Adrenal gland (tissue), 12 donors: Measurements from ENCODE around the gene ZNF205. TPM values are rescaled to one million over a fixed set of nuclear protein-coding genes. Genes with fewer than 3 reads are reported as not detected.

Experiments
- DNase-seq, 7 donors: peaks; one replicate each; pipeline ENCODE4 v3.0.0-alpha.2; 2019 to 2020
- H3K27ac ChIP-seq, 5 donors: fragments of 200-600 bp; sonication (generic) in 4 of 5; 1 replicate in 3 of 5; 2 replicates in 2 of 5; pipeline versions ENCODE4 v1.5.1 to v1.8.0; 2016 to 2020; ENCODE audit warnings: mild to moderate bottlenecking in 1 of 5
- H3K27me3 ChIP-seq: fragments of 200-600 bp; 2 replicates; pipeline ENCODE4 v1.8.0; 2021
- H3K36me3 ChIP-seq, 2 donors: fragments of 200-600 bp; replicated peaks in 1 of 2; 1 replicate in 1 of 2; 2 replicates in 1 of 2; pipeline versions ENCODE4 v1.5.1 to v1.8.0; 2018 to 2022
- H3K4me1 ChIP-seq, 2 donors: fragments of 200-600 bp; replicated peaks in 1 of 2; 1 replicate in 1 of 2; 2 replicates in 1 of 2; pipeline versions ENCODE4 v1.5.1 to v1.8.0; 2018 to 2021
- H3K4me3 ChIP-seq, 4 donors: fragments of 200-600 bp; sonication (generic) in 3 of 4; one replicate each; pipeline ENCODE4 v1.5.1; 2016 to 2018
- H3K9me3 ChIP-seq, 3 donors: fragments of 200-600 bp; sonication (generic) in 1 of 3; replicated peaks in 1 of 3; 1 replicate in 2 of 3; 2 replicates in 1 of 3; pipeline versions ENCODE4 v1.5.1 to v1.8.0; 2016 to 2021
- POLR2A ChIP-seq, 2 donors: fragments of 450-650 bp; IDR thresholded peaks; one replicate each; pipeline ENCODE4 v1.6.1; 2017; ENCODE audit warnings: antibody characterized with exemption in 2 of 2, mild to moderate bottlenecking in 2 of 2, moderate library complexity in 1 of 2
- WGBS, 4 donors: extraction: QIAGEN DNeasy Blood & Tissue Kit in 2 of 4; methylation state at CpG; one replicate each; pipeline versions ENCODE4 v1.1.5 to v1.1.7; 2013 to 2017; 5-methylcytosine and 5-hydroxymethylcytosine counted together
- intact Hi-C, 2 donors: fragments of 100-400 bp; cut with DNase I; formaldehyde crosslinking; loops; one replicate each; pipeline versions ENCODE4 v1.14.1 to v1.15.0; 2022 to 2023
- polyA plus RNA-seq, 3 donors: library from polyadenylated mRNA; stranded (reverse); fragments of 200-250 nt in 2 of 3; fragments of 350-450 nt in 1 of 3; fragmentation: Illumina TruSeq in 1 of 3; extraction: RNeasy Lipid Tissue Mini Kit (QIAGEN cat#74804) in 1 of 3; gene quantifications; one replicate each; pipeline ENCODE4 v1.2.3, GENCODE V29; 2013 to 2014
- total RNA-seq, 9 donors: library from RNA; depleted of rRNA in 4 of 9; stranded (reverse); fragments of >200 nt in 4 of 9; fragments of 120-200 nt in 1 of 9; fragmentation: NEBNext Ultra II Directional in 1 of 9; extraction: Animal tissue kit (Norgen Biotek cat#: 25700) in 1 of 9; gene quantifications; one replicate each; pipeline versions ENCODE4 v1.1.0 to v1.2.4, GENCODE V29; 2013 to 2023
- TF ChIP-seq, protein P1 (sequence below), 6 experiments: fragments of 450-650 bp in 4 of 6; fragments of 200-600 bp in 2 of 6; sonication (generic) in 1 of 6; IDR thresholded peaks; 1 replicate in 5 of 6; 2 replicates in 1 of 6; pipeline versions ENCODE4 v1.5.1 to v1.8.0; 2016 to 2021; ENCODE audit warnings: antibody characterized with exemption in 6 of 6, mild to moderate bottlenecking in 2 of 6, moderate library complexity in 1 of 6
- donor health status: healthy with polysubstance abuse.
- donor health status: Bipolar disorder and iron deficiency.
- donor health status: DM: yes; HTN: yes; CAD: no.
- donor health status: DM: no; HTN: no; CAD: no.
- donor health status: DM: no; HTN: no; CAD: no.
- donor health status: DM: yes; HTN: yes; CAD: no.

Gene ZNF205
- total and polyA plus RNA-seq, 12 donors: 3.8 to 86.1 (median 15.2) TPM

GRCh38 chr16:3157229-3158025 is 45.0 kb downstream of the ZNF205 start:
- peak overlapping the region; percentile 54 to 97 (median 85) for H3K27ac ChIP-seq
- no peaks in the 10 kb centered on the region for H3K36me3 ChIP-seq
- TF ChIP-seq, protein P1, sequence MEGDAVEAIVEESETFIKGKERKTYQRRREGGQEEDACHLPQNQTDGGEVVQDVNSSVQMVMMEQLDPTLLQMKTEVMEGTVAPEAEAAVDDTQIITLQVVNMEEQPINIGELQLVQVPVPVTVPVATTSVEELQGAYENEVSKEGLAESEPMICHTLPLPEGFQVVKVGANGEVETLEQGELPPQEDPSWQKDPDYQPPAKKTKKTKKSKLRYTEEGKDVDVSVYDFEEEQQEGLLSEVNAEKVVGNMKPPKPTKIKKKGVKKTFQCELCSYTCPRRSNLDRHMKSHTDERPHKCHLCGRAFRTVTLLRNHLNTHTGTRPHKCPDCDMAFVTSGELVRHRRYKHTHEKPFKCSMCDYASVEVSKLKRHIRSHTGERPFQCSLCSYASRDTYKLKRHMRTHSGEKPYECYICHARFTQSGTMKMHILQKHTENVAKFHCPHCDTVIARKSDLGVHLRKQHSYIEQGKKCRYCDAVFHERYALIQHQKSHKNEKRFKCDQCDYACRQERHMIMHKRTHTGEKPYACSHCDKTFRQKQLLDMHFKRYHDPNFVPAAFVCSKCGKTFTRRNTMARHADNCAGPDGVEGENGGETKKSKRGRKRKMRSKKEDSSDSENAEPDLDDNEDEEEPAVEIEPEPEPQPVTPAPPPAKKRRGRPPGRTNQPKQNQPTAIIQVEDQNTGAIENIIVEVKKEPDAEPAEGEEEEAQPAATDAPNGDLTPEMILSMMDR (IDR thresholded peaks at IDR 0.05): no peak
- TF ChIP-seq POLR2A (IDR thresholded peaks at IDR 0.05): peak in 1 of 2 donors; percentile 21
- no peaks in the 10 kb centered on the region for H3K27me3 ChIP-seq
- peak in 6 of 7 donors; percentile 55 to 89 (median 64) for DNase-seq
- peaks cover 0 to 7% of the 10 kb centered on the region in 2 donors for H3K4me1 ChIP-seq
- H3K4me3 ChIP-seq: peak overlapping the region in 2 of 4 donors; percentile 72 to 82
- H3K9me3 ChIP-seq: no peaks in the 10 kb centered on the region
- intact Hi-C loops: no loop called here
- WGBS, 4 donors: 1 to 2% (median 1%) methylated on average over 28 to 59 of the region's 59 CpGs

DNA sequence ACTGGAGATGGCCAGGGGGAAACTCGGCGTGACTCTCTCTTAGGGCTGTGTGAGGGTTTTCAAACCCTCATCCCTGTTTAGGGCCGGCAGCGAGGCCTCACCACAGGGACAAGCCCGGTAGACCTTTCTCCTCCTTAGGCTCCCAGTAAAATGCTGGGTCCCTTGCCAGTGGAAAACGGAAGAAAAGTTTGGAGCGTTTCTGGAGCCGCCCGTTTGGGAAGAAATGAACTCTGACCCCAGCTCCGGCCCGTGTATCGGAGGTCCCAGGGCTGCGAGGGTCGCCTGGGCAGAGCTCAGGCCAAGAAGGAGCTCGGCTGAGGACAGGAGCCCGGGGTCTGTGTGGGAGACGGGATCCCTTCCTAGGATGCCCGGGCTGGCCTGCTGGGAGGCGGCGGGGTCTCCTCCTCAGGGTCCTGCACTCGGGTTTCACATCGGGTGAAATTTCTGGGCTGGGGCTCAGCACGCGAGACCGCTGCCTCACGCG is 45.7 kb downstream of the ZNF205 start:
- H3K9me3 ChIP-seq: no peaks in the 10 kb centered on the region
- peaks cover 0 to 7% of the 10 kb centered on the region in 2 donors for H3K4me1 ChIP-seq
- H3K27me3 ChIP-seq: no peaks in the 10 kb centered on the region
- peak overlapping the region; percentile 17 to 82 (median 68) for H3K4me3 ChIP-seq
- H3K36me3 ChIP-seq: no peaks in the 10 kb centered on the region
- TF ChIP-seq POLR2A (IDR thresholded peaks at IDR 0.05): no peak
- TF ChIP-seq, protein P1 (IDR thresholded peaks at IDR 0.05): no peak
- intact Hi-C loops: no loop called here
- peak overlapping the region; percentile 54 to 97 (median 85) for H3K27ac ChIP-seq
- 0 to 1% (median 0%) methylated on average over 2 to 27 of the region's 27 CpGs for WGBS, 4 donors
- no peak for DNase-seq

DNA sequence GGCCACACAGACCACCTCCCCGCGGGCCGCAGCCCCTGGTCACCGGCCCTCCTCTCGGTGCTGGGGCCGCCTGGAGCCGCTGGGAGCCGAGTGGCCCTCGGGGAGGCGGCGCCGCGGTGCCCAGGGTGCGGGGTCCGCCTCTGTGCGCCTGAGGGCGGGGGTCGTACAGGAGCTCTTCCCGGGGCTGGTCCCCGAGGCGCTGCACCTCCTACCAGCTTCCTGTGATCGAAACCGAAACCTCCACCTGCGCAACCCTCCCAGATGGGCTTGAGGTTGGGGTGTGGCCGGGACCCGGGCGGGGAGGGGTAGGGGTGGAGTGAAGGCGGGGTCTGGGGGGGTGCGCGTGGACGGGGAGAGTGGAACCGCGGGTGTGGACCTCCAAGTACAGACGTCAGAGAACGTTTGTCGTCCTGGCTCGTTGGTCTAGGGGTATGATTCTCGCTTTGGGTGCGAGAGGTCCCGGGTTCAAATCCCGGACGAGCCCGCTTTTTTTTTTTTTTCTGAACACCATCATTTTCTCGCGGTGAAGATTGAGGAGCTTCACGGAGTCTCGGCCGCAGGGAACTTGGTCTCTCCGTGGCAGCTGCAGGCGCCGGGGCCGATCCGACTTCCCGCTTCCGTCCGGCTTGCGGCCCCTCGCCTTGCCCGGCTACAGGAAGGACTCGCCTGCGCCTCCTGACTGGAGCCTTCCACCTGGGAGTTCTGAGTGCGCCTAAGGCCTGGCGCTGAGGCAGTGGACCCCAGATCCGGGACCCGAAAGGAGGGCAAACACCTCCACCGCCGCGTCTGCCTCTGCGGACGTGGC is 46.3 kb downstream of the ZNF205 start:
- Histone ChIP-seq H3K36me3 (no peaks in the 10 kb centered on the region), H3K4me3 (peak overlapping the region; percentile 17 to 82 (median 68)), H3K27me3 (no peaks in the 10 kb centered on the region), H3K27ac (peak overlapping the region; percentile 54 to 97 (median 85)), H3K9me3 (no peaks in the 10 kb centered on the region), H3K4me1 (peaks cover 0 to 7% of the 10 kb centered on the region in 2 donors)
- DNase-seq: peak; percentile 86 to 95 (median 92)
- TF ChIP-seq, protein P1 (IDR thresholded peaks at IDR 0.05): no peak
- peak; percentile 9 to 59 for TF ChIP-seq POLR2A (IDR thresholded peaks at IDR 0.05)
- intact Hi-C loops: no loop called here
- 0 to 1% (median 1%) methylated on average over 30 to 70 of the region's 70 CpGs for WGBS, 4 donors
